ENCODE data around the gene SHMT2.
A peak's percentile ranks its signal among the peaks of the same experiment; 100 is the strongest.

The SHMT2 gene

GRCh38 chr12:57227315-57228115 lies 2.0 kb upstream of the SHMT2 start:
- no peak for DNase-seq (ENCODE audit: low spot score)

- no peak for DNase-seq (ENCODE audit: low spot score)
Observed at GRCh38 chr12:57229046-57229633, 371 bp upstream of the SHMT2 start.

- no peak for DNase-seq (ENCODE audit: low spot score)
Observed at GRCh38 chr12:57230381-57231155, 1.1 kb downstream of the SHMT2 start.

GRCh38 chr12:57231276-57232021 lies 1.9 kb downstream of the SHMT2 start:
- DNase-seq (ENCODE audit: low spot score) = no peak

- no peak for DNase-seq (ENCODE audit: low spot score)
Observed at GRCh38 chr12:57232156-57232756, 2.7 kb downstream of the SHMT2 start.

- peak; percentile 47 for DNase-seq (ENCODE audit: low spot score)
Observed at GRCh38 chr12:57233357-57234232, 4.1 kb downstream of the SHMT2 start.

- DNase-seq (ENCODE audit: low spot score) = no peak
Observed at GRCh38 chr12:57234233-57234570, 4.7 kb downstream of the SHMT2 start.

GRCh38 chr12:57234571-57235016 lies 5.1 kb downstream of the SHMT2 start:
- no peak for DNase-seq (ENCODE audit: low spot score)

GRCh38 chr12:57235017-57235727 lies 5.7 kb downstream of the SHMT2 start:
- peak; percentile 76 for DNase-seq (ENCODE audit: low spot score)

- DNase-seq (ENCODE audit: low spot score) = no peak
Observed at GRCh38 chr12:57235728-57236131, 6.2 kb downstream of the SHMT2 start.

- peak; percentile 83 for DNase-seq (ENCODE audit: low spot score)
Observed at GRCh38 chr12:57236201-57236924, 6.9 kb downstream of the SHMT2 start.

GRCh38 chr12:57236925-57237595 lies 7.5 kb downstream of the SHMT2 start:
- peak; percentile 64 for DNase-seq (ENCODE audit: low spot score)

- no peak for DNase-seq (ENCODE audit: low spot score)
Observed at GRCh38 chr12:57237596-57237931, 8.1 kb downstream of the SHMT2 start.

- DNase-seq (ENCODE audit: low spot score) = peak; percentile 82
Observed at GRCh38 chr12:57237932-57238853, 8.7 kb downstream of the SHMT2 start.

- peak; percentile 98 for DNase-seq (ENCODE audit: low spot score)
Observed at GRCh38 chr12:57238854-57239554, 9.5 kb downstream of the SHMT2 start.

GRCh38 chr12:57239587-57240065 lies 10.1 kb downstream of the SHMT2 start:
- DNase-seq (ENCODE audit: low spot score) = peak; percentile 70

Measured in ecto neural progenitor cell (in vitro differentiated cells).